GM12873 (cell line): ENCODE data around the gene STAC3.

Experiments
- TF ChIP-seq, protein P1 (sequence below): IDR thresholded peaks from 2 replicates; pipeline ENCODE4 v1.5.1; 2012; ENCODE audit warnings: low read depth, mild to moderate bottlenecking, moderate library complexity, low read length, control low read depth; ENCODE audit not compliant: insufficient read depth; ENCODE audit errors: missing control alignments

STAC3 gene

GRCh38 chr12:57232156-57232756, 18.7 kb downstream of the STAC3 start:
- TF ChIP-seq, protein P1, sequence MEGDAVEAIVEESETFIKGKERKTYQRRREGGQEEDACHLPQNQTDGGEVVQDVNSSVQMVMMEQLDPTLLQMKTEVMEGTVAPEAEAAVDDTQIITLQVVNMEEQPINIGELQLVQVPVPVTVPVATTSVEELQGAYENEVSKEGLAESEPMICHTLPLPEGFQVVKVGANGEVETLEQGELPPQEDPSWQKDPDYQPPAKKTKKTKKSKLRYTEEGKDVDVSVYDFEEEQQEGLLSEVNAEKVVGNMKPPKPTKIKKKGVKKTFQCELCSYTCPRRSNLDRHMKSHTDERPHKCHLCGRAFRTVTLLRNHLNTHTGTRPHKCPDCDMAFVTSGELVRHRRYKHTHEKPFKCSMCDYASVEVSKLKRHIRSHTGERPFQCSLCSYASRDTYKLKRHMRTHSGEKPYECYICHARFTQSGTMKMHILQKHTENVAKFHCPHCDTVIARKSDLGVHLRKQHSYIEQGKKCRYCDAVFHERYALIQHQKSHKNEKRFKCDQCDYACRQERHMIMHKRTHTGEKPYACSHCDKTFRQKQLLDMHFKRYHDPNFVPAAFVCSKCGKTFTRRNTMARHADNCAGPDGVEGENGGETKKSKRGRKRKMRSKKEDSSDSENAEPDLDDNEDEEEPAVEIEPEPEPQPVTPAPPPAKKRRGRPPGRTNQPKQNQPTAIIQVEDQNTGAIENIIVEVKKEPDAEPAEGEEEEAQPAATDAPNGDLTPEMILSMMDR: no peak

- TF ChIP-seq, protein P1: no peak
Measured at GRCh38 chr12:57231276-57232021, 19.5 kb downstream of the STAC3 start.

DNA sequence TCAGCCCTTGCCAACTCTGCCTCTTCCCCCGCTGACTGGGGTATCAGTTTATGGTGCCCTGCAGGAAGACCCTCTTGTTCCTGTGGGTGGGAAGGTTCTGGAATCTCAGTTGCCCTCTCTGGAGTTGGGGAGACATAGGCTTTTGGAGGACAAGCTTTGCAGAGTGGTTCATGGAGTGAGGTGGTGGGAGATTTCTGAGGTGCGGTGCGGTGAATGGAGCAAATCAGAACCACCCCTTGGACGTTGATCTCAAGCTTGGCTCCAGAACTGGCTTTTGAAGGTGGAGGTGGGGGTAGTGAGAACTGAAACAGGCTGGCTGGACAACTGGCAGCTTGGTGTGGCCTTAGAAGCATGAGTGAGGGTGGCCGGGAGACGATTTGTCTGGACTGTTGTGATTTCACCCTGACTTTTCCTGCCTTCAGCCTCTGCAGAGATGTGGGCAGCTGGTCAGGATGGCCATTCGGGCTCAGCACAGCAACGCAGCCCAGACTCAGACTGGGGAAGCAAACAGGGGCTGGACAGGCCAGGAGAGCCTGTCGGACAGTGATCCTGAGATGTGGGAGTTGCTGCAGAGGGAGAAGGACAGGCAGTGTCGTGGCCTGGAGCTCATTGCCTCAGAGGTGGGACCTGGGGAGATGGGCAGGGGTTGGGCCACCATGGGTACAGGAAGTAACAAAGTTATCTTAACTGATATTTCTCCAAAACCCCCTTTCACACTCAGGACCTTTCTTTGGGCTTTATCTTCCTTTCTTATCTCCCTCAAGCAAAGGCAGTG, 20.4 kb downstream of the STAC3 start:
- TF ChIP-seq, protein P1: no peak

- TF ChIP-seq, protein P1: no peak
Measured at GRCh38 chr12:57229634-57230380, 21.2 kb downstream of the STAC3 start, which contains the start of gene SHMT2. Gene SHMT2 (plus strand): TSS chr12:57229711. CDS start chr12:57229779, 68 bp downstream.

GRCh38 chr12:57229046-57229633, 21.8 kb downstream of the STAC3 start:
- TF ChIP-seq, protein P1: no peak

- TF ChIP-seq, protein P1: no peak
Measured at GRCh38 chr12:57227315-57228115, 23.5 kb downstream of the STAC3 start.
